Vagina (tissue), 2 donors: ENCODE measurements around the gene SCN2A. TPM values are rescaled to one million over a fixed set of nuclear protein-coding genes. Genes with fewer than 3 reads are reported as not detected.
A peak's percentile ranks its signal among the peaks of the same experiment; 100 is the strongest.

Experiments used
- DNase-seq, 2 donors: peaks; one replicate each; pipeline ENCODE4 v3.0.0-alpha.2; 2017; ENCODE audit errors: extremely low spot score in 2 of 2
- H3K27ac ChIP-seq: fragments of 200-600 bp; sonication (generic); one replicate; pipeline ENCODE4 v1.5.1; 2019
- H3K27me3 ChIP-seq: fragments of 200-600 bp; sonication (generic); one replicate; pipeline ENCODE4 v1.5.1; 2019
- H3K36me3 ChIP-seq, 2 donors: fragments of 200-600 bp; sonication (generic); one replicate each; pipeline ENCODE4 v1.5.1; 2017 to 2019
- H3K4me1 ChIP-seq: fragments of 200-600 bp; sonication (generic); one replicate; pipeline ENCODE4 v1.5.1; 2019
- H3K4me3 ChIP-seq, 2 donors: fragments of 200-600 bp; sonication (generic); 1 replicate in 1 of 2; 2 replicates in 1 of 2; pipeline ENCODE4 v1.5.1; 2016 to 2019
- H3K9me3 ChIP-seq: fragments of 200-600 bp; sonication (generic); one replicate; pipeline ENCODE4 v1.5.1; 2019
- POLR2A ChIP-seq, 2 donors: fragments of 450-650 bp; IDR thresholded peaks; one replicate each; pipeline ENCODE4 v1.6.1; 2017; ENCODE audit warnings: antibody characterized with exemption in 2 of 2, mild to moderate bottlenecking in 2 of 2, moderate library complexity in 2 of 2
- POLR2AphosphoS5 ChIP-seq, 2 donors: sonication (generic); formaldehyde crosslinking; IDR thresholded peaks; one replicate each; pipeline ENCODE4 v1.9.0; 2017; ENCODE audit warnings: antibody characterized with exemption in 2 of 2, mild to moderate bottlenecking in 2 of 2, low read depth in 1 of 2; ENCODE audit not compliant: insufficient read depth in 1 of 2
- intact Hi-C: fragments of 100-400 bp; cut with DNase I; formaldehyde crosslinking; loops from one replicate; pipeline ENCODE4 v1.15.1; 2023
- total RNA-seq: library from RNA; depleted of rRNA; stranded (reverse); fragments of >200 nt; gene quantifications from one replicate; pipeline ENCODE4 v1.2.3, GENCODE V29; 2016
- TF ChIP-seq, protein P1 (sequence below), 3 experiments: fragments of 450-650 bp in 2 of 3; fragments of 200-600 bp in 1 of 3; sonication (generic) in 1 of 3; IDR thresholded peaks; one replicate each; pipeline ENCODE4 v1.5.1; 2017 to 2019; ENCODE audit warnings: antibody characterized with exemption in 3 of 3, mild to moderate bottlenecking in 2 of 3, moderate library complexity in 2 of 3

Gene SCN2A
- total RNA-seq, 1 donor from 2014 or later = 1.2 TPM

DNA sequence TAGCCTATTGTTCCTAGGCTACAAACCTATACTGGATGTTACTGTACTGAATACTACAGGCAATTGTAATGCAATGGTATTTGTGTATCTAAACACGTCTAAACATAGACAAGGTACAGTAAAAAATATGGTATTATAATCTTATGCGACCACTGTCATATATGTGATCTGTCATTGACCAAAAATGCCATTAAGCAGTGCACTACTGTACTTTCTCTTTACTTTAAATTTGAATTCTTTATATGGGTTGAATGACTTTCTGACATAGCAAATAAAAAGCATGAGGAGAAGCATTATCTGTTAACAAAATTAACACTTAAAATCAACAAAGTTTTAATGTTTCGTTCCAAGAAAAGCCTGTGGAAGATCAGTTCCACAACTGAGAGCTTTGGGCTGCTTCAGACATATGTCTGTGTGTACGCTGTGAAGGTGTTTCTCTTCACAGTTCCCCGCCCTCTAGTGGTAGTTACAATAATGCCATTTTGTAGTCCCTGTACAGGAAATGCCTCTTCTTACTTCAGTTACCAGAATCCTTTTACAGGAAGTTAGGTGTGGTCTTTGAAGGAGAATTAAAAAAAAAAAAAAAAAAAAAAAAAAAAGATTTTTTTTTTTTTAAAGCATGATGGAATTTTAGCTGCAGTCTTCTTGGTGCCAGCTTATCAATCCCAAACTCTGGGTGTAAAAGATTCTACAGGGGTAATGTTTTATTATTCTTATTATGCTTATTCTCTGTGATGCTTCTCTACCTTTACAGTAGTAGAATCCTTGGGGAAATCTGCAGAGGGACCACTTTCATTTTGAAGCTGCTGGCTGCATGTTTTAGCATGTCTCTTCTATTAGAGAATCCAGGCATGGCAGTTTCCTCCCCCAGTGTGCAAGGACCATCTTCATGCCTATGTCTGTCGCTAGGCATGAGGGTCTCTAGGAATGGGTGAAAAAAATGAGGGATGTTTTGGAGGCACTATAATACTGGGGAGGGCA lies 54.5 kb downstream of the SCN2A start:
- no peak for DNase-seq
- no peak for TF ChIP-seq POLR2A (IDR thresholded peaks at IDR 0.05)
- TF ChIP-seq POLR2AphosphoS5 (IDR thresholded peaks at IDR 0.05; ENCODE audit: insufficient read depth in 1 of 2, low read depth in 1 of 2) = peak in 1 of 2 donors; percentile 86
- TF ChIP-seq, protein P1, sequence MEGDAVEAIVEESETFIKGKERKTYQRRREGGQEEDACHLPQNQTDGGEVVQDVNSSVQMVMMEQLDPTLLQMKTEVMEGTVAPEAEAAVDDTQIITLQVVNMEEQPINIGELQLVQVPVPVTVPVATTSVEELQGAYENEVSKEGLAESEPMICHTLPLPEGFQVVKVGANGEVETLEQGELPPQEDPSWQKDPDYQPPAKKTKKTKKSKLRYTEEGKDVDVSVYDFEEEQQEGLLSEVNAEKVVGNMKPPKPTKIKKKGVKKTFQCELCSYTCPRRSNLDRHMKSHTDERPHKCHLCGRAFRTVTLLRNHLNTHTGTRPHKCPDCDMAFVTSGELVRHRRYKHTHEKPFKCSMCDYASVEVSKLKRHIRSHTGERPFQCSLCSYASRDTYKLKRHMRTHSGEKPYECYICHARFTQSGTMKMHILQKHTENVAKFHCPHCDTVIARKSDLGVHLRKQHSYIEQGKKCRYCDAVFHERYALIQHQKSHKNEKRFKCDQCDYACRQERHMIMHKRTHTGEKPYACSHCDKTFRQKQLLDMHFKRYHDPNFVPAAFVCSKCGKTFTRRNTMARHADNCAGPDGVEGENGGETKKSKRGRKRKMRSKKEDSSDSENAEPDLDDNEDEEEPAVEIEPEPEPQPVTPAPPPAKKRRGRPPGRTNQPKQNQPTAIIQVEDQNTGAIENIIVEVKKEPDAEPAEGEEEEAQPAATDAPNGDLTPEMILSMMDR (IDR thresholded peaks at IDR 0.05) = peak; percentile 20 to 73 (median 61)
- intact Hi-C loops = no loop called here
- H3K27me3 ChIP-seq = no peaks in the 10 kb centered on the region
- no peak overlapping the region for H3K4me3 ChIP-seq
- no peak overlapping the region for H3K27ac ChIP-seq
- H3K4me1 ChIP-seq = no peaks in the 10 kb centered on the region
- no peaks in the 10 kb centered on the region for H3K9me3 ChIP-seq
- H3K36me3 ChIP-seq = no peaks in the 10 kb centered on the region

DNA sequence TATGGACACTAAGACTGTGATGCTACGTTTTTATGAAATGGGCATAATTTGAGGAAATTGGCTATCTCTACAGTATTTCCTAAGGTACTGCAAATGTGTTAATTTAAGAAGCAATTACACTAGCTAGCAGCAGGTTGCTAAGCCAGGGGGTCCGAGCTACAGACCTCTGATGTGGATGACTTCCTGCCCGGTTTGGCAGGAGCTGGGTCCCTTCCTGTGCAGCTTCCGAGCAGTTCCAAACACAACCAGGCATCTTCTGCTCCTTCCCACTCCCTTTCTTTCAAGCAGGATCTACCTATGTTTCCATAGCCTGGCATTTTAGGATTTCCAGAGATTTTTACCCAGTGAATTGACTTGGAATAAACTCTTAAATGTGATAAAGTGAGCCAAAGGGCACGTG lies 55.7 kb downstream of the SCN2A start:
- H3K9me3 ChIP-seq = no peaks in the 10 kb centered on the region
- peak overlapping the region in 1 of 2 donors; percentile 2 for H3K4me3 ChIP-seq
- no peak for DNase-seq
- intact Hi-C loops = no loop called here
- H3K4me1 ChIP-seq = no peaks in the 10 kb centered on the region
- TF ChIP-seq, protein P1 (IDR thresholded peaks at IDR 0.05) = no peak
- no peak for TF ChIP-seq POLR2A (IDR thresholded peaks at IDR 0.05)
- TF ChIP-seq POLR2AphosphoS5 (IDR thresholded peaks at IDR 0.05; ENCODE audit: insufficient read depth in 1 of 2, low read depth in 1 of 2) = no peak
- no peaks in the 10 kb centered on the region for H3K36me3 ChIP-seq
- no peaks in the 10 kb centered on the region for H3K27me3 ChIP-seq
- H3K27ac ChIP-seq = no peak overlapping the region

DNA sequence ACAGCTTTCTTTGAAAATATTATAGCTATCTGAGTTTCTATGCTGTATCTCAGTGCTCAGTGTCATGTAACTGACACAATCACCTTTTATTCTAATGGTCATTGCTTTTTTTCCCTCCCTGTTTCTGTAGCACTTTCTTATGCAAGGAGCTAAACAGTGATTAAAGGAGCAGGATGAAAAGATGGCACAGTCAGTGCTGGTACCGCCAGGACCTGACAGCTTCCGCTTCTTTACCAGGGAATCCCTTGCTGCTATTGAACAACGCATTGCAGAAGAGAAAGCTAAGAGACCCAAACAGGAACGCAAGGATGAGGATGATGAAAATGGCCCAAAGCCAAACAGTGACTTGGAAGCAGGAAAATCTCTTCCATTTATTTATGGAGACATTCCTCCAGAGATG lies 56.4 kb downstream of the SCN2A start:
- no peaks in the 10 kb centered on the region for H3K27me3 ChIP-seq
- no peak overlapping the region for H3K4me3 ChIP-seq
- intact Hi-C loops = no loop called here

DNA sequence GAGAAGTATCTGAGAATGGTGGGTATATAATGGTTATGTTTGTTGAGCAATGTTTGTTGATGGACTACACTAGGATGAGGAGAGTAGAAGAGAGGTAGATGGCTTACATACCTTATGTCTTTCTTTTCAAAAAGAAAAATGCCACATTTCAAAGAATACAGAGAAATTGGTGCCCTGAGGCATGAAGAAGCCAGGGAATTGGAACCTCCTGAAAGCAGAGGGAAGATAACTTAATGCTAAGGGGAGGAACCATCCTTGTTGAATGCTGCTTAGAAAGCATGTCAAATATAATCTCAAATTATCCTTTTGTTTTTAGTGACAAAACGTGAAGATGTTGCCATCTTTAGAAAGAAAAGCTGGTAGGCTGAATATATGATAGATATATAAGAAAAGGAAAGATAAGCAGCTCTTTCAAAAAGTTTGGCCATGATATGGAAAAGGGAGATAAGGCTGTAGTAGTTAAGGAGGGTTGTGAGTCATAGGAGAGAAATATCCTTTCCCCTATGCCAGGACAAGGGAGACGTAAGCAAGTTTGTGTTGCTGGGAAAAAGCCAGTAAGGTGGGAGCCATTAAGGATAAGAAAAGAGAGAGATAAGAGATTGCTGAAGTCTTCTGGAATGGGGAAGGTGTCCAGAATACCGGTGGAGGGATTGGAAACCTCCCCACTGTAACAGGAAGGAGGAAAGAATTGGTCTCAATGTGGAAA lies 66.3 kb downstream of the SCN2A start:
- no peak for DNase-seq
- Histone ChIP-seq H3K4me3 (no peak overlapping the region), H3K9me3 (no peaks in the 10 kb centered on the region), H3K4me1 (no peaks in the 10 kb centered on the region), H3K36me3 (no peaks in the 10 kb centered on the region), H3K27me3 (no peaks in the 10 kb centered on the region), H3K27ac (no peak overlapping the region)
- TF ChIP-seq POLR2A (IDR thresholded peaks at IDR 0.05) (no peak), POLR2AphosphoS5 (IDR thresholded peaks at IDR 0.05; ENCODE audit: insufficient read depth in 1 of 2, low read depth in 1 of 2) (no peak)
- TF ChIP-seq, protein P1 (IDR thresholded peaks at IDR 0.05) = no peak
- intact Hi-C loops = no loop called here

More for the DNA sequence above, 56.4 kb downstream of the SCN2A start:
- H3K36me3 ChIP-seq = no peaks in the 10 kb centered on the region
- no peaks in the 10 kb centered on the region for H3K9me3 ChIP-seq
- no peak for TF ChIP-seq POLR2A (IDR thresholded peaks at IDR 0.05)
- TF ChIP-seq POLR2AphosphoS5 (IDR thresholded peaks at IDR 0.05; ENCODE audit: insufficient read depth in 1 of 2, low read depth in 1 of 2) = no peak
- TF ChIP-seq, protein P1 (IDR thresholded peaks at IDR 0.05) = no peak
- no peak for DNase-seq
- H3K4me1 ChIP-seq = no peaks in the 10 kb centered on the region
- no peak overlapping the region for H3K27ac ChIP-seq
